Measurements from ENCODE around the gene GAREM2. TPM values are rescaled to one million over a fixed set of nuclear protein-coding genes. Genes with fewer than 3 reads are reported as not detected.
A peak's percentile ranks its signal among the peaks of the same experiment; 100 is the strongest.

GAREM2 gene
- total RNA-seq, 1 donor from 2014 or later = 0.20 TPM

DNA sequence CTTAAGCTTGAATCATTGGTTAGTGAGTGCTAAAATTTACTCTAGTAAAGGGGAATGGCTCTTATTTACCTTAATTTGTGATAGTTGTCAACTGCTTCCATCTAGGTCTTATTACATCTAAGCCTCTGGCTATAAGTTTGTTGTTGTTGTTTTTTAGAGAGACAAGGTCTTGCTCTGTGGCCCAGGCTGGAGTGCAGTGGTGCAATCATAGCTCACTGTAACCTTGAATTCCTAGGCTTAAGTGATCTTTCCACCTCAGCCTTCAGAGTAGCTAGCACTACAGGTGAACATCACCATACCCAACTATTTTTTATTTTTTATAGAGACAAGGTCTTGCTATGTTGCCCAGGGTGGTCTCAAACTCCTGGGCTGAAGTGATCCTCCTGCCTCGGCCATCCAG, 65.0 kb downstream of the GAREM2 start:
- no peak for DNase-seq (ENCODE audit: low read depth in 2 of 2)

DNA sequence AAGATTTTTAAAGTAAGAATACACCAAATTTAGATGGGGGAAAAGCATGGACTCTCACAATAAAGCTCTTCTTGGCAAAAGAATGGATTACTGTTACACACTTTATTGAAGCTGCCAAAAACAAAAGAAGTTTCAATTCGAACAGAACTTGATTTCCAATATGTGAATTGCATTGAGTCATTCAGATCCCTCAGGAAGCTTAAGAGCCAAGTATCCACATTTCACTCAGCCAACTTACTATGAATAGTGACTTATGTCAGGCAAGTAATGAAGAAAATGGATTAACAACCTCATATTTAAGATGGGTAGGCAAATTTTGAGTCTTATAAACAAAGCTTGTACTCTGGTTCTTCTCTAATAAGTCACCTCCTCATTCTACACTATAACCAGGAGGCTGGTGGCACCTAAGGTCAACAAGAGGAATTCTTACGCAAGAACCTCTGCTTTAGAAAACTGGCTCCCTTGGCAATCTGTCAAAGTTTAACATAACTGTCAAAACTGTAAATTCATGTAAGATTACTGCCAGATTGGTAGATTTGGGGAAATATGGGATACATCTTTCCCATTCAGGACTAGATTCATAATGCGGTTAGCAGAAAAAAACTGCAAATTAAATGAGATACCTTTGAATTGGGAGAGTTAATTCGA, 65.5 kb downstream of the GAREM2 start:
- DNase-seq (ENCODE audit: low read depth in 2 of 2) = peak in 1 of 2 donors; percentile 6

Other genes starting within 250 kb of the GAREM2 start
- gene KIF3C, start 190.6 kb upstream of the GAREM2 start, total RNA-seq = 10.5 and 15.7 TPM in 2 replicates
- 39.2 and 47.0 TPM in 2 replicates for gene RAB10, start 139.0 kb upstream of the GAREM2 start, total RNA-seq
- gene HADHA, start 71.5 kb downstream of the GAREM2 start, total RNA-seq = 130 and 150 TPM in 2 replicates
- gene HADHB, start 71.9 kb downstream of the GAREM2 start, total RNA-seq = 97.2 and 107 TPM in 2 replicates
- 8.3 and 9.3 TPM in 2 replicates for gene SELENOI, start 173.1 kb downstream of the GAREM2 start, total RNA-seq
- gene ADGRF3, start 173.7 kb downstream of the GAREM2 start, total RNA-seq = under 0.01 TPM in 2 replicates
- gene DRC1, start 228.8 kb downstream of the GAREM2 start, total RNA-seq = under 0.01 TPM in 1 of 2 replicates, not detected in the other

Data from lung microvascular endothelial cell (primary cell).